ENCODE measurements around the gene SDHAF1.
"Not testable (repeated sequence)": the region's sequence is repeated elsewhere in the genome, so short reads cannot be mapped to it uniquely, and the experiment has no call there.

Gene SDHAF1

DNA sequence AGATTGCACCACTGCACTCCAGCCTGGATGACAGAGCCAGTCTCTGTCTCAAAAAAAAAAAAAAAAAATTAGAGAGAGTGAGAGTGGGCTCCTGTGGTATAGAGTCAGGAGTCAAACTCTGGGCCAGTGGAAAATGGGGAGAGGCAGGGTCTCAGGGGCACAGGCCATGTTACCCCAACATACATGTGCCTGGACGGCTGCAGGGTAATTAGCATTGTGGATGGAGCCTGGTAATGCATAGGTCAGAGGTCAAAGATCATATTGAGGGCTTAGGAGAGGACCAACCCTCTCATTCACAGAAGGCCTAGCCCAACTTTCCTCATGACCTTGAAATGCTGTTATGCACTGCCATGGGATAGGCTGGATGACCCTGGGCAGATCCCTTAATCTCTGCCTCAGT lies 30.6 kb downstream of the SDHAF1 start:
- no peak for DNase-seq

DNA sequence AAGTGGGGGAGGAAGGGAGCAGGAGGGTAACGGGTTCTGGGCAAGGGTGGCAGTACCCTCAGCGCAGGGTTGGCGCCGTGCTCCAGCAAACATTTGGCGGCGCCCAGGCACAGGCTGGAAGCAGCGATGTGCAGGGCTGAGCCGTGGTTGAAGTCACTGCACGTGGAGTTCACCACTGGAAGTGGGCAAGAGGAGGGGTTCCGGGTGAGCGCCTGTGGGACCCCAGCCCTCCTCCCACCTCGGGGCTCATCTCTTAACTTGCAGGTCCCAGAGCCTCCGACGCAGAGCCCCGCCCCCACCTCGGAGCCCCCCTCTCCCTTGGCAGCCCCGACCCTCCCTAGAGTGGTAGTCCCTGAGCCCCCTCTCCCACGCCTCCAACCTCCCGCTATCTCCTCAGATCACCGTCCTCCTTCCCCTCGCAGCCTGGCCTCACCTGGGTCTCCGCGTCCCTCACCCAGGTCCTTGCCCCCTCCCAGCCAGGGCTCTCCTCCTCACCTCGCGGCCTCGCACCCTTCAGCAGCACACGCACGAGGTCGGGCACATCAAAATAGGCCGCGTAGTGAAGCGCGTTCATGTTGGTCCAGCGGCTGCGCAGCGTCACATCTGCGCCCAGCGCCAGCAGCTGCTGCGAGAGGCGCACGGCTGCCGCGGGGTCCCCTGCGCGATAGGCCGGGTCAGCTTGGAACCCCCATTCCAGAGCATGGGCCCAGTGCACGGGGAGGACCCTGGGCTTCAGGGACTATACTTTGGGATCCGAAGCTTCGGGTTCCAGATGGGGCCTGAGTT lies 31.3 kb downstream of the SDHAF1 start:
- no peak for DNase-seq

DNA sequence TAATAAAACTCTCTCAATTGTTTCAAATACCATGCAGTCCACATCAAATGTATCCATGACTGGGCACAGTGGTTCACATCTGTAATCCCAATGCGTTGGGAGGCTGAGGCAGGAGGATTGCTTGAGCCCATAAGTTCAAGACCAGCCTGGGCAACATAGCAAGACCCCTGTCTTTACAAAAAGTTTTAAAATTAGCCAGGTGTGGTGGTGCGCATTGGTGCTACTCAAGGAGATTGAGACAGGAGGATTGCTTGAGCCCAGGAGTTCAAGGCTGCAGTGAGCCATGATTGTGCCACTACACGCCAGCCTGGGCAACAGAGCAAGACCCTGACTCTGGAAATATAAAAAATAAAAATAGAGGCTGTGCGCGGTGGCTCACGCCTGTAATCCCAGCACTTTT lies 32.7 kb downstream of the SDHAF1 start:
- no peak for DNase-seq

DNA sequence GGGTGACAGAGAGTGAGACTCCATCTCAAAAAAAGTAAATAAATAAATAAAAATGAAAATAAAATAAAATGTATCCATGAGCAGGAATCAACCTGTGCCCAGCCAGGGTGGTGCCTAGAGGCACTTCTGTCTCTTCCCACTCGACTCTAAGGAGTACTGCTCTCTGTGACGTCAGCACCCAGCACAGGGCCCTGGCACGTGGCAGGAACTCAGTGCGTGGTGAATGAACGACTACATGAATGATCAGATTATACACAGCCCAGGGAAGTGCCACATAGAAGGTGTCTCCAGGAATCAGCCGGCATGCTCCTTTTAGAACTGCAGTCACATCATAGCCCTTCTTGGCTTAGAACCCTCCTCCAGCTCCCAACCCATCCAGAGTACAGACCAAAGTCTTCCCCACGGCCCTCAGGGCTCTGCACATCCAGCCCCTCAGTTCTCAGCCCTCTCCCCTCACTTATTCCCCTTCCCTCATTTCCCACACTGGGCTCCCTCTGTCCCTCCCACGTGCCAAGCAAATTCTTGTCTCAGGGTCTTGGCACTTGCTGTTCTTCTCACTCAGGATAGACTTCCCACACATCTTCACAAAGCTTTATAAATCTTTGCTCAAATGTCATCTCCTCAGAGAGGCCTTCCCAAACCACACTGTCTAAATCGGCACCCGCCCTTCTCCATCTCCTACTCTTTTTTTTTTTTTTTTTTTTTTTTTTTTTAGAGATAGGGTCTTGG lies 33.5 kb downstream of the SDHAF1 start:
- no peak for DNase-seq

DNA sequence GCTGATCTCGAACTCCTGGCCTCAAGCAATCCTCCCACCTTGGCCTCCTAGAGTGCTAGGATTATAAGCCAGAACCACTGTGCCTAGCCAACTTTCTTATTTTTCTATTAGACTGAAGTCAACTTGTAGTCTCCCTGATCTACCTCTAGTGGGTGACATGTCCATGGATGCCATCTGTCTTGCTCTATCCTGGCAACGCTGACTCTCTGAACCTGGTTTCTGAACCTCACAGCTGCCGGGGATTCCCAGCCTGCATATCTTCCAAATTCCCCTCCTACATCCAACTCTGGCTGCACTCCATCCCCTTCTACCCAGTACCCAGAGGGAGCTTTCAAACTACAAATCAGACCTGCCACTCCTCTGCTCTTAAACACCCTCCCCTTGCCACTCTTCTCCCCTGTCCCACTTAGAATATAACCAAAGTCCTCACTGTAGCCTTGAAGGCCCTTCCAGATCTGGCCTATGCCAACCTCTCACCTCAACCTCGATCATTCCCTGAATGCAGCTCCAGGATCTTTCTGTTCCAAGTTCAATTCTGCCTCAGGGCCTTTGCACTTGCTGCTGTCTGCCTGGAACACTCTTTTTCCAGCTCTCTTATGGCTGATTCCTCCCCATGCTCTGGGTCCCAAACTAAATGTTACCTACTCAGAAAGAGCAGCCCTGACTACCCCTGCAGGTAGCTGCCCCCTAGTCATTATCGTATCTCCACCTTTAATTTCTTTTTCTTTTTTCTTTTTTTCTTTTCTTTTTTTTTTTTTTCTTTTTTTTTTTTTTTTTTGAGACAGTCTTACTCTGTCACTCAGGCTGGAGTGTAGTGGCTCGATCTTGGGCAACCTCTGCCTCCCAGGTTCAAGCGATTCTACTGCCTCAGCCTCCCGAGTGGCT lies 35.5 kb downstream of the SDHAF1 start:
- no peak for DNase-seq

DNA sequence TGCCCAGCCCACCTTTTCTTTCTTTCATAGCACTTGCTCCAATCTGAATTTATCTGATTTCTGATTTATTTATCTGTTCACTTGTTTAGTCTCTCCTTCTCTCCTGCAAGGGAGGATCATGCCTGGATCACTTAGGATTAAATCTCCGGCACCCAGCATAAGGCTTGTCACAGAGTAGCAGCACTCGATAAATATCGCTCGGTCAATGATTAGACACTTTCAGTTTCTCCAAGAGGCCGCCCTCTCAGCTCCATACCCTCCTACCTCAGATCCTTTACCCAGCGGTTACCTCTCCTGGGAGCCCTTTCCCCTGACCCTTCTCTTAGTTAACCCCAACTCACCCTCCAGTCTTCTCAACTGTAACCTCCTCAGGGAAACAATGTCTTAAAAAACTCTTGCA lies 36.3 kb downstream of the SDHAF1 start:
- no peak for DNase-seq

DNA sequence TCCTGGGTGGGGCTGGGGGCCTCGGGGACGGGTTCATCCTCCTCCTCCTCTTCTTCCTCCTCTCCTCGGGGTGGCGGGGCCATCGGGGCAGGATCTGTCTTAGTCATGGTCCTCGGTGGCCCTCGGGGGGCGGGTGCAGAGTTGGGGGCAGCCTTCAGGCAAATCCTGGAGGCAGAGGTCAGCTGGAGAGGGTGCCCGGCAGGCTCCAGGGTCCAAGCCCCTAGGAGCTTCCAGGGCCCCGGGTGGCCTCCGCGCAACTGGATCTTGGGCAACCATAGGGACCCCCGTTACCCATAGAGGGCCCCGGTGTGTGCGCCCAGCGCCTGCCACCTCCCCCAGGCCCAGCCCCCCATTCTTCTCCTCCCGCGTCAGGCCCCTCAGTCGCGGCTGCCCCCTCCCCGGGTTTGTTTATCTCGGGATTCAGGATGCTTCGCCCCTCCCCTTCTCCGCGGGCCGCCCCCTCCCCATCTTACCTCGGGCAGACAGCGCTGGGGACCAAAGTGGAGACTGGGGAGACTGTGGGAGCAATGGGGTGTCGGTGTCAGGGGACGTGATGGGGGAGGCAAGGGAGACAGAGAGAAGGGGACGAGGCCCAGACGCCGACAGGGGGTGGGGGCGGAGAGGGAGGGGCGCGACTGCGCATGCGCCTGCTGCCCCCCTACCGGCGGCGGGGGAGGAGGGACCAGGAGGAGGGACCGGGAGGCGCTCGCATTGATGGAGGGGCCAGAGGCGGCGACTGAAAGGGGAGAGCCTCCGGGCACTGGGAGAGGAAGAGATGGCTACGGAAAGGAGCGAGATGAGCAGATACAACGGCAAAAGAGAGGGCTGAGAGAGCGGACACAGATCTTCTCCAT lies 37.5 kb downstream of the SDHAF1 start, which contains the start of gene CLIP3:
CLIP3 (minus strand) TSS at position 623 of the 854 bp plus-strand sequence; CDS start at position 107, 516 bp downstream.
- no peak for DNase-seq

DNA sequence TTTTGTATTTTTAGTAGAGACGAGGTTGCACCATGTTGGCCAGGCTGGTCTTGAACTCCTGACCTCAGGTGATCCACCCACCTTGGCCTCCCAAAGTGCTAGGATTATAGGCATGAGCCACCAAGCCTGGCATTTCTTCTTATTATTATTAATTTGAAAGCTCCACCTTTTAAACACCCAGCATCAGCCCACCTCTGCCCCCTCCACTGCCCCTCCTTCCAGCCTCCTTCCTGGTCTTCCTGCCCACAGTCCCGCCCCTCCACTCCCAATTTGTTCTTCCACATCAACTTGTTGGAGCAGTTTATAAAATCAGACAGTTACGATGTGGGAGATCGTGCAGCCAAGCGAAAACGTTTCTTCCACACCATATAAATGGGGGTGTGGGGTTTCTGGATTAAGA lies 45.5 kb downstream of the SDHAF1 start:
- no peak for DNase-seq

DNA sequence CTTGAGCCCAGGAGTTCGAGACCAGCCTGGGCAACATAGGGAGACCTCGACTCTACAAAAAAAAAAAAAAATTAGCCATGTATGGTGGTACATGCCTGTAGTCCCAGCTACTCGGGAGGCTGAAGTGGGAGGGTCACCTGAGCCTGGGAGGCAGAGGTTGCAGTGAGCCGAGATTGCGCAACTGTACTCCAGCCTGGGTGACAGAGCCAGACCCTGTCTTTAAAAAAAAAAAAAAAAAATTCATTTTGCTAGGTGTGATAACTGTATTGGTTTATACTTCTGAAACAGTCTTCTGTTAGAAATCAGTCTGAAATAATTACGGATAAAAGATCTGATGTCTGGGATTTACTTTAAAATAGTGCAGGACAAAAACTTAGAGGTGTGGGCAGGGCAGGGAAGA lies 46.1 kb downstream of the SDHAF1 start:
- not testable (repeated sequence) for DNase-seq

DNA sequence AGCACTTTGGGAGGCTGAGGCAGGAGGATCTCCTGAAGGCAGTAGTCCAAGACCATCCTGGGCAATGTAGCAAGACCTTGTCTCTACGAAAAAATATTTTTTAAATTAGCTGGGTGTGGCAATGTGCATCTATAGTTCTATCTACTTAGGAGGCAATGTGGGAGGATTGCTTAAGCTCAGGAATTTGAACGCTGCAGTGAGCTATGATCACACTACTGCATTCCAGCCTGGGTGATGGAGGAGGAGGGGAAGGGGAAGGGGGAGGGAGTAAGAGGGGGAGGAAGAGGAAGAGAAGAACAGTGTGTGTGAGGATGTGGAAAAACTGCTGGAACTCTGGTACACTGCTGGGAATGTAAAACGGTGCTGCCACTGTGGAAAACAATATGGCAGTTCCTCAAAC lies 46.8 kb downstream of the SDHAF1 start:
- no peak for DNase-seq

DNA sequence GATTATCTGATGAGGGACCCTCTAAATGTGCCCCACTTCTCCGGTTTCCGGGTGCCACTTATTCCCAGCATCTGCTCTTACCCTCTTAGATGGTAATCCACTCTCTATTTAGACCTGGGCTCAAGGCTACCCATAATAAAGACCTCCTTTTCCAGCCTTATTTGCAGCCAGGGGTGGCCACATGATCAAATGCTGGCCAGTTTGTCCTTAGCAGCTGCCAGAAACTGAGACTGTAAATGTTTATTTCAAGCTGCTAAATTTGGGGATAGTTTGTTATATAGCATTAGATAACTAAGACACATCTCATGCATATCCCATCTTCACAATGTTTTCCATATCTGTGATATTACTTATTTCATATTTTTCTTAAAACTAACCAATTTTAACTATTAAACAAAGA lies 49.0 kb downstream of the SDHAF1 start:
- DNase-seq: no peak
